HUES64 (cell line): ENCODE measurements around the gene MPZL1.
"Not testable (repeated sequence)": the region's sequence is repeated elsewhere in the genome, so short reads cannot be mapped to it uniquely, and the experiment has no call there.

Source experiments
- H3K27ac ChIP-seq: 2 replicates; pipeline ENCODE4 v1.7.0; 2013; ENCODE audit warnings: low read depth, low read length, inconsistent platforms
- H3K27me3 ChIP-seq: 2 replicates; pipeline ENCODE4 v1.6.1; 2013; ENCODE audit warnings: mild to moderate bottlenecking, low read length; ENCODE audit not compliant: insufficient read depth
- H3K36me3 ChIP-seq: 2 replicates; pipeline ENCODE4 v1.6.1; 2013; ENCODE audit warnings: mild to moderate bottlenecking, low read length; ENCODE audit not compliant: insufficient read depth
- H3K4me1 ChIP-seq: 2 replicates; pipeline ENCODE4 v1.6.1; 2013; ENCODE audit warnings: mild to moderate bottlenecking, low read length, moderate library complexity; ENCODE audit not compliant: insufficient read depth
- H3K4me3 ChIP-seq: 2 replicates; pipeline ENCODE4 v1.5.1; 2013; ENCODE audit warnings: mild to moderate bottlenecking, low read length, moderate library complexity
- H3K9ac ChIP-seq: 2 replicates; pipeline ENCODE4 v1.6.1; 2013; ENCODE audit warnings: mild to moderate bottlenecking, low read depth, low read length
- H3K9me3 ChIP-seq: 2 replicates; pipeline ENCODE4 v1.6.1; 2013; ENCODE audit warnings: low read depth, low read length; ENCODE audit not compliant: insufficient read depth
- WGBS: fragments of 150-250, 120-280 bp; methylation state at CpG from one replicate; pipeline ENCODE4 v1.1.7; 2013; ENCODE audit warnings: missing lambda C conversion rate; 5-methylcytosine and 5-hydroxymethylcytosine counted together

MPZL1 gene

GRCh38 chr1:167802235-167802634 is 80.5 kb downstream of the MPZL1 start:
- Histone ChIP-seq H3K27me3 (no peaks in the 10 kb centered on the region), H3K4me1 (peaks cover 4% of the 10 kb centered on the region; the same call in 1 of the 2 replicates), H3K9me3 (peaks cover 8% of the 10 kb centered on the region; the same call in 1 of the 2 replicates), H3K4me3 (no peak overlapping the region), H3K36me3 (no peaks in the 10 kb centered on the region), H3K27ac (no peak overlapping the region), H3K9ac (no peak overlapping the region)
- WGBS, result 100% methylated on average over 4 of the region's 4 CpGs

- no peak overlapping the region for H3K27ac ChIP-seq
- H3K27me3 ChIP-seq, result no peaks in the 10 kb centered on the region
- H3K9me3 ChIP-seq, result peaks cover 8% of the 10 kb centered on the region; the same call in 1 of the 2 replicates
- no peak overlapping the region for H3K9ac ChIP-seq
- WGBS, result 28% methylated on average over 12 of the region's 12 CpGs
- H3K4me1 ChIP-seq, result no peaks in the 10 kb centered on the region
- no peaks in the 10 kb centered on the region for H3K36me3 ChIP-seq
- H3K4me3 ChIP-seq, result no peak overlapping the region
Observed at GRCh38 chr1:167803358-167804207, 81.8 kb downstream of the MPZL1 start.

GRCh38 chr1:167805041-167805556 is 83.3 kb downstream of the MPZL1 start:
- Histone ChIP-seq H3K36me3 (no peaks in the 10 kb centered on the region), H3K9me3 (peaks cover 8% of the 10 kb centered on the region; the same call in 1 of the 2 replicates), H3K27me3 (no peaks in the 10 kb centered on the region), H3K27ac (no peak overlapping the region), H3K4me3 (no peak overlapping the region), H3K4me1 (no peaks in the 10 kb centered on the region), H3K9ac (no peak overlapping the region)
- WGBS, result 96% methylated on average over 4 of the region's 4 CpGs

GRCh38 chr1:167806235-167806634 is 84.5 kb downstream of the MPZL1 start:
- not testable (repeated sequence) for H3K36me3 ChIP-seq, H3K9ac ChIP-seq, H3K27ac ChIP-seq, H3K27me3 ChIP-seq, H3K9me3 ChIP-seq, H3K4me1 ChIP-seq, H3K4me3 ChIP-seq
- WGBS, result 88% methylated on average over 23 of the region's 23 CpGs

DNA sequence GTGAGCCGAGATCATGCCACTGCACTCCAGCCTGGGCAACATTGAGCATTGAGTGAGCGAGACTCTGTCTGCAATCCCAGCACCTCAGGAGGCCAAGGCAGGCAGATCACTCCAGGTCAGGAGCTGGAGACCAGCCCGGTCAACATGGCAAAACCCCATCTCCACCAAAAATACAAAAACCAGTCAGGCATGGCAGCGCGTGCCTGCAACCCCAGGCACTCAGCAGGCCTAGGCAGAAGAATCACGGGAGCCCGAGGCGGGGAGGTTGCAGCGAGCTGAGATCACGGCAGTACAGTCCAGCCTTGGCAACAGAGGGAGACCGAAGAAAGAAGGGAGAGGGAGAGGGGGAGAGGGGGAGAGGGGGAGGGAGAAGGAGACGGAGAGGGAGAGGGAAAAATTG is 84.9 kb downstream of the MPZL1 start:
- not testable (repeated sequence) for H3K36me3 ChIP-seq, H3K9me3 ChIP-seq, H3K9ac ChIP-seq, H3K4me3 ChIP-seq, H3K27ac ChIP-seq, H3K27me3 ChIP-seq, H3K4me1 ChIP-seq
- 97% methylated on average over 12 of the region's 12 CpGs for WGBS

GRCh38 chr1:167808104-167808503 is 86.3 kb downstream of the MPZL1 start:
- H3K36me3 ChIP-seq, result no peaks in the 10 kb centered on the region
- no peak overlapping the region for H3K27ac ChIP-seq
- H3K9ac ChIP-seq, result no peak overlapping the region
- no peaks in the 10 kb centered on the region for H3K4me1 ChIP-seq
- H3K27me3 ChIP-seq, result no peaks in the 10 kb centered on the region
- 0 out of 2 replicates have a peak, but pooled peaks cover 2% of the 10 kb centered on the region for H3K9me3 ChIP-seq
- WGBS, result 90% methylated on average over 3 of the region's 3 CpGs
- H3K4me3 ChIP-seq, result no peak overlapping the region

DNA sequence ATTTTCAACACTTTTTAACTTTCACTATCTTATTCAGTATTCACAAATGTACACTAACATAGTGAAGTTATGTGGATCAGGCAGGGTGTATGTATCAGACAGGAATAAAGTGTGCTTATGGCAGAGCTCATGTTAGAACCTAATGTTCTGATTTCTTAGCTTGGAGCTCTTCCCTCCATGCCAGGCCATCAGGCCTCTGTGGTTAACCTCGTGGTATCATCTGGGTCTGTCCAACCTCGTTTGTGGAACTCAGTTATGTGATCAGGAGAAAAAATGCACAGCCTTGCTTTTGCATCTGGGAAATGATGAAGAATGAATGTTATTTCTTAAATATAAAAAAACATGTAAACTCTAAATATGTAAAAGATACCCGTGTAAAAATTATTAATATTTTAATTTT is 86.9 kb downstream of the MPZL1 start:
- WGBS, result 87% methylated on average over 2 of the region's 3 CpGs
- Histone ChIP-seq H3K36me3 (no peaks in the 10 kb centered on the region), H3K9me3 (0 out of 2 replicates have a peak, but pooled peaks cover 2% of the 10 kb centered on the region), H3K27me3 (no peaks in the 10 kb centered on the region), H3K9ac (no peak overlapping the region), H3K4me1 (no peaks in the 10 kb centered on the region), H3K27ac (no peak overlapping the region), H3K4me3 (no peak overlapping the region)

GRCh38 chr1:167812972-167813371 is 91.2 kb downstream of the MPZL1 start:
- Histone ChIP-seq H3K27ac (no peak overlapping the region), H3K27me3 (no peaks in the 10 kb centered on the region), H3K36me3 (no peaks in the 10 kb centered on the region), H3K9ac (no peak overlapping the region), H3K4me3 (no peak overlapping the region), H3K9me3 (peaks cover 5% of the 10 kb centered on the region; the same call in 1 of the 2 replicates), H3K4me1 (no peaks in the 10 kb centered on the region)

- Histone ChIP-seq H3K4me1 (peaks cover 5% of the 10 kb centered on the region), H3K4me3 (no peak overlapping the region), H3K9me3 (peaks cover 5% of the 10 kb centered on the region; the same call in 1 of the 2 replicates), H3K9ac (no peak overlapping the region), H3K27ac (no peak overlapping the region), H3K27me3 (no peaks in the 10 kb centered on the region), H3K36me3 (no peaks in the 10 kb centered on the region)
- WGBS, result 100% methylated on average over 1 of the region's 1 CpG
Observed at GRCh38 chr1:167815650-167816049, 93.9 kb downstream of the MPZL1 start.

DNA sequence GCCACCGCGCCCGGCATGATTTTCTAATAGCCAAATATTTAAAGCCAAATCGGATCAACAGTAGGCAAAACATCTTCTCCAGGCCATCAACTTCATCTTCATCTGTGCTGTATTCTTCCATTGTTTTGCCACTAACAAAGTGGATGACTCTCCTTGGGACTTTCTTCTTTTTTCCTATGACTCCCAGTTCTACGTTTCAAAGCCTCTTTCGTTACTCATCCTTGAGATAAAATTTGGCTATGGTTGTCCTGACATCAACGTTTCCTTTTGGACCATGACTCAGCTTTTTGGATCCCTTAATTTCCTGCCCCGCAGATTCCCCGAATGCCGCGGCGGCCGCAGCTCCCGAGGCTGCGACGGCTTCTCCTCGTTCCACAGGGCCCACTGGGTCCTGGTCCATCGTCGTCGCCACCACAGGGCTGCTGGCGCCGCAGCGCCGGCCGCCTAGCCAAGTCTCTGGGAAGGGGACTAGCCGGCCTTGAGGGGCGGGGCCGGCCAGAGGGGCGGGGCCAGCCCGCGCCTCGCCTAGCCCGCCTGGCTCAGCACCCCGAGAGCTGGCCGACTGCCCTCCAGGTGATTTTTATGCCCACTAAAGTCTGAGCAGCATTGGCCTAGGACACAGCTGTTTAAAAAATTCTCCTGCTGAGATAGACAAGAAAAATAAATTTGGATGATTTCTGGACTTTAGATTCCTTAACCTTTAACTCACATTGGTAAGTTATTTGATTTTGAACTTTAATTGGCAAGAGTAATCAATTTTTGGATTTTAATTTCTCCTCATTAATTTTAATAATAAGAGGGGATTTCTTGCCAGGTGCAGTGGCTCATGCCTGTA is 98.3 kb downstream of the MPZL1 start:
- H3K9me3 ChIP-seq, result peaks cover 5% of the 10 kb centered on the region; the same call in 1 of the 2 replicates
- H3K27me3 ChIP-seq, result no peaks in the 10 kb centered on the region
- no peaks in the 10 kb centered on the region for H3K36me3 ChIP-seq
- 0 out of 2 replicates have a peak overlapping the region, but pooled peaks have one; percentile 5 for H3K27ac ChIP-seq
- H3K4me3 ChIP-seq, result peak overlapping the region; percentile 43
- WGBS, result 18% methylated on average over 35 of the region's 35 CpGs
- peaks cover 10% of the 10 kb centered on the region for H3K4me1 ChIP-seq
- no peak overlapping the region for H3K9ac ChIP-seq
